Activated CD4-positive, CD25-positive, alpha-beta regulatory T cell treated with anti-CD3 and anti-CD28 coated beads, Interleukin-2, amount 50 U/mL, for 72 hours (primary cell): ENCODE measurements around the gene MAP3K13.

Experiments
- DNase-seq: peaks from one replicate; pipeline ENCODE4 v3.0.0; 2021

The MAP3K13 gene

GRCh38 chr3:185517387-185518130 lies 154.6 kb downstream of the MAP3K13 start:
- DNase-seq: no peak

GRCh38 chr3:185519021-185519420 lies 156.1 kb downstream of the MAP3K13 start:
- no peak for DNase-seq

GRCh38 chr3:185521349-185522138 lies 158.6 kb downstream of the MAP3K13 start:
- no peak for DNase-seq

GRCh38 chr3:185526349-185526951 lies 163.5 kb downstream of the MAP3K13 start:
- no peak for DNase-seq

- DNase-seq: no peak
Observed at GRCh38 chr3:185527364-185527763, 164.4 kb downstream of the MAP3K13 start.

GRCh38 chr3:185528532-185528931 lies 165.6 kb downstream of the MAP3K13 start:
- DNase-seq: no peak

- DNase-seq: no peak
Observed at GRCh38 chr3:185530856-185531255, 167.9 kb downstream of the MAP3K13 start.

- no peak for DNase-seq
Observed at GRCh38 chr3:185532901-185533300, 170.0 kb downstream of the MAP3K13 start.

GRCh38 chr3:185534511-185534910 lies 171.6 kb downstream of the MAP3K13 start:
- no peak for DNase-seq

GRCh38 chr3:185537369-185537970 lies 174.5 kb downstream of the MAP3K13 start:
- no peak for DNase-seq
